ENCODE data around the gene UBE2L3. TPM values are rescaled to one million over a fixed set of nuclear protein-coding genes. Genes with fewer than 3 reads are reported as not detected.
A peak's percentile ranks its signal among the peaks of the same experiment; 100 is the strongest.

Gene UBE2L3
- total and polyA plus RNA-seq, 2 of the 13 experiments (the other 11 are each of a cell fraction or from before 2014, with no cell fraction given), result 30.2 to 58.1 TPM

- TF ChIP-seq ZNF616 (CRISPR knock-in tag; IDR thresholded peaks at IDR 0.05; ENCODE audit: low read depth), result no peak
- peak; percentile 78 for TF ChIP-seq GFI1 (CRISPR knock-in tag; IDR thresholded peaks at IDR 0.05; ENCODE audit: borderline replicate concordance)
- no peak for TF ChIP-seq USF2 (IDR thresholded peaks at IDR 0.05; ENCODE audit: low read depth, low read length)
- TF ChIP-seq USF2 (CRISPR knock-in tag; IDR thresholded peaks at IDR 0.05; ENCODE audit: borderline replicate concordance), result no peak
- no peak for TF ChIP-seq ZNF326 (CRISPR knock-in tag; IDR thresholded peaks at IDR 0.05; ENCODE audit: borderline replicate concordance)
- no peak for TF ChIP-seq BHLHE40 (IDR thresholded peaks at IDR 0.05; ENCODE audit: low read length)
- TF ChIP-seq KLF13 (CRISPR knock-in tag; IDR thresholded peaks at IDR 0.05), result no peak
- TF ChIP-seq CENPT (CRISPR knock-in tag; IDR thresholded peaks at IDR 0.05; ENCODE audit: low read depth), result no peak
- TF ChIP-seq, protein P1, sequence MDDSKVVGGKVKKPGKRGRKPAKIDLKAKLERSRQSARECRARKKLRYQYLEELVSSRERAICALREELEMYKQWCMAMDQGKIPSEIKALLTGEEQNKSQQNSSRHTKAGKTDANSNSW (CRISPR knock-in tag; IDR thresholded peaks at IDR 0.05; ENCODE audit: borderline replicate concordance), result no peak
- peak; percentile 52; the same call in 1 of the 2 replicates for TF ChIP-seq IRX3 (CRISPR knock-in tag; IDR thresholded peaks at IDR 0.05; ENCODE audit: borderline replicate concordance, low read depth)
- TF ChIP-seq, protein P2, sequence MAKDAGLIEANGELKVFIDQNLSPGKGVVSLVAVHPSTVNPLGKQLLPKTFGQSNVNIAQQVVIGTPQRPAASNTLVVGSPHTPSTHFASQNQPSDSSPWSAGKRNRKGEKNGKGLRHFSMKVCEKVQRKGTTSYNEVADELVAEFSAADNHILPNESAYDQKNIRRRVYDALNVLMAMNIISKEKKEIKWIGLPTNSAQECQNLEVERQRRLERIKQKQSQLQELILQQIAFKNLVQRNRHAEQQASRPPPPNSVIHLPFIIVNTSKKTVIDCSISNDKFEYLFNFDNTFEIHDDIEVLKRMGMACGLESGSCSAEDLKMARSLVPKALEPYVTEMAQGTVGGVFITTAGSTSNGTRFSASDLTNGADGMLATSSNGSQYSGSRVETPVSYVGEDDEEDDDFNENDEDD (CRISPR knock-in tag; IDR thresholded peaks at IDR 0.05; ENCODE audit: borderline replicate concordance), result no peak
- TF ChIP-seq ZBTB4 (CRISPR knock-in tag; IDR thresholded peaks at IDR 0.05; ENCODE audit: borderline replicate concordance), result no peak
- TF ChIP-seq SMARCE1 (IDR thresholded peaks at IDR 0.05; ENCODE audit: borderline replicate concordance), result no peak
- TF ChIP-seq AGO2 (optimal IDR thresholded peaks at IDR 0.05; ENCODE audit: low read depth, low read length), result peak; percentile 76
- TF ChIP-seq GLI4 (CRISPR knock-in tag; IDR thresholded peaks at IDR 0.05; ENCODE audit: borderline replicate concordance), result no peak
- no peak for TF ChIP-seq NR2C2 (CRISPR knock-in tag; IDR thresholded peaks at IDR 0.05; ENCODE audit: borderline replicate concordance)
- TF ChIP-seq, protein P3, sequence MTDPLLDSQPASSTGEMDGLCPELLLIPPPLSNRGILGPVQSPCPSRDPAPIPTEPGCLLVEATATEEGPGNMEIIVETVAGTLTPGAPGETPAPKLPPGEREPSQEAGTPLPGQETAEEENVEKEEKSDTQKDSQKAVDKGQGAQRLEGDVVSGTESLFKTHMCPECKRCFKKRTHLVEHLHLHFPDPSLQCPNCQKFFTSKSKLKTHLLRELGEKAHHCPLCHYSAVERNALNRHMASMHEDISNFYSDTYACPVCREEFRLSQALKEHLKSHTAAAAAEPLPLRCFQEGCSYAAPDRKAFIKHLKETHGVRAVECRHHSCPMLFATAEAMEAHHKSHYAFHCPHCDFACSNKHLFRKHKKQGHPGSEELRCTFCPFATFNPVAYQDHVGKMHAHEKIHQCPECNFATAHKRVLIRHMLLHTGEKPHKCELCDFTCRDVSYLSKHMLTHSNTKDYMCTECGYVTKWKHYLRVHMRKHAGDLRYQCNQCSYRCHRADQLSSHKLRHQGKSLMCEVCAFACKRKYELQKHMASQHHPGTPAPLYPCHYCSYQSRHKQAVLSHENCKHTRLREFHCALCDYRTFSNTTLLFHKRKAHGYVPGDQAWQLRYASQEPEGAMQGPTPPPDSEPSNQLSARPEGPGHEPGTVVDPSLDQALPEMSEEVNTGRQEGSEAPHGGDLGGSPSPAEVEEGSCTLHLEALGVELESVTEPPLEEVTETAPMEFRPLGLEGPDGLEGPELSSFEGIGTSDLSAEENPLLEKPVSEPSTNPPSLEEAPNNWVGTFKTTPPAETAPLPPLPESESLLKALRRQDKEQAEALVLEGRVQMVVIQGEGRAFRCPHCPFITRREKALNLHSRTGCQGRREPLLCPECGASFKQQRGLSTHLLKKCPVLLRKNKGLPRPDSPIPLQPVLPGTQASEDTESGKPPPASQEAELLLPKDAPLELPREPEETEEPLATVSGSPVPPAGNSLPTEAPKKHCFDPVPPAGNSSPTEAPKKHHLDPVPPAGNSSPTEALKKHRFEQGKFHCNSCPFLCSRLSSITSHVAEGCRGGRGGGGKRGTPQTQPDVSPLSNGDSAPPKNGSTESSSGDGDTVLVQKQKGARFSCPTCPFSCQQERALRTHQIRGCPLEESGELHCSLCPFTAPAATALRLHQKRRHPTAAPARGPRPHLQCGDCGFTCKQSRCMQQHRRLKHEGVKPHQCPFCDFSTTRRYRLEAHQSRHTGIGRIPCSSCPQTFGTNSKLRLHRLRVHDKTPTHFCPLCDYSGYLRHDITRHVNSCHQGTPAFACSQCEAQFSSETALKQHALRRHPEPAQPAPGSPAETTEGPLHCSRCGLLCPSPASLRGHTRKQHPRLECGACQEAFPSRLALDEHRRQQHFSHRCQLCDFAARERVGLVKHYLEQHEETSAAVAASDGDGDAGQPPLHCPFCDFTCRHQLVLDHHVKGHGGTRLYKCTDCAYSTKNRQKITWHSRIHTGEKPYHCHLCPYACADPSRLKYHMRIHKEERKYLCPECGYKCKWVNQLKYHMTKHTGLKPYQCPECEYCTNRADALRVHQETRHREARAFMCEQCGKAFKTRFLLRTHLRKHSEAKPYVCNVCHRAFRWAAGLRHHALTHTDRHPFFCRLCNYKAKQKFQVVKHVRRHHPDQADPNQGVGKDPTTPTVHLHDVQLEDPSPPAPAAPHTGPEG (CRISPR knock-in tag; IDR thresholded peaks at IDR 0.05), result no peak
Observed at GRCh38 chr22:21651521-21652009, 84.1 kb downstream of the UBE2L3 start (continued).
